GM10248 (cell line): ENCODE measurements around the gene HS1BP3.

Source experiments
- CTCF ChIA-PET: fragments of 300-600 bp; sonication (Branson Sonifier 250); formaldehyde crosslinking; extraction: SDS; loops from one replicate; lab custom pipeline; 2021; ENCODE audit warnings: antibody characterized with exemption; lab: Yijun Ruan, JAX
- POLR2A ChIA-PET: fragments of 350-650 bp; sonication (Branson Sonifier 250); formaldehyde crosslinking; extraction: SDS; loops from one replicate; lab custom pipeline; 2020; ENCODE audit warnings: antibody characterized with exemption; lab: Yijun Ruan, JAX
- DNase-seq: peaks from one replicate; pipeline ENCODE4 v3.0.0; 2012; ENCODE audit errors: extremely low spot score
- TF ChIP-seq, protein P1 (sequence below): IDR thresholded peaks from 2 replicates; pipeline ENCODE4 v1.5.1; 2012; ENCODE audit warnings: mild to moderate bottlenecking, low read depth; ENCODE audit errors: extremely low read depth, missing control alignments, control extremely low read depth

Gene HS1BP3

DNA sequence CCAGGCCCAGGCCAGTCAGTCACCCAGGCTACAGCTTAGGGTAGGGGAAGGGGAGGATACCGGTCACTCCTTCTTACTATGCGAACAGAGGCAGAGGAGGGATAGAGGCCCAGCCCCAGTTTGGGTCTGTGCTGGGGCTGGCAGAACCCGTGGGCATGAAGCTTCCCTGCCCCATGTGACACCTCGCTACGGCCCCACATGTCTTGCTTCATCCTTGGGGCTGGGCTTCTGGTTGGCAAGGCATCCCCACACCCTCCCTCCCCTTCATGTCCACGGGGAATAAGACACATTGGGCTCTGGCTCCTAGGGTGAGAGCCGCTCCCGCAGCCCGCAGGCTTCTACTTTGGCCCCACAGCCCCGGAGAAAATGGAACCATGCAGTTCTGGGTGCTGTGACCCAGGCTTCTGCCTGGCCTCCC lies 32.4 kb downstream of the HS1BP3 start:
- ChIA-PET CTCF (interaction anchor here (1.1 to 1.7 kb wide), 5 partner anchors 22 to 207 kb away, joined by 3 to 4 read pairs (median 3); partner anchors contain the start of gene HS1BP3), POLR2A (interaction anchor here (2.0 kb wide), 1 partner anchor 171 kb away, joined by 11 read pairs; the partner anchor contains the start of gene RHOB)
- TF ChIP-seq, protein P1, sequence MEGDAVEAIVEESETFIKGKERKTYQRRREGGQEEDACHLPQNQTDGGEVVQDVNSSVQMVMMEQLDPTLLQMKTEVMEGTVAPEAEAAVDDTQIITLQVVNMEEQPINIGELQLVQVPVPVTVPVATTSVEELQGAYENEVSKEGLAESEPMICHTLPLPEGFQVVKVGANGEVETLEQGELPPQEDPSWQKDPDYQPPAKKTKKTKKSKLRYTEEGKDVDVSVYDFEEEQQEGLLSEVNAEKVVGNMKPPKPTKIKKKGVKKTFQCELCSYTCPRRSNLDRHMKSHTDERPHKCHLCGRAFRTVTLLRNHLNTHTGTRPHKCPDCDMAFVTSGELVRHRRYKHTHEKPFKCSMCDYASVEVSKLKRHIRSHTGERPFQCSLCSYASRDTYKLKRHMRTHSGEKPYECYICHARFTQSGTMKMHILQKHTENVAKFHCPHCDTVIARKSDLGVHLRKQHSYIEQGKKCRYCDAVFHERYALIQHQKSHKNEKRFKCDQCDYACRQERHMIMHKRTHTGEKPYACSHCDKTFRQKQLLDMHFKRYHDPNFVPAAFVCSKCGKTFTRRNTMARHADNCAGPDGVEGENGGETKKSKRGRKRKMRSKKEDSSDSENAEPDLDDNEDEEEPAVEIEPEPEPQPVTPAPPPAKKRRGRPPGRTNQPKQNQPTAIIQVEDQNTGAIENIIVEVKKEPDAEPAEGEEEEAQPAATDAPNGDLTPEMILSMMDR: no peak
- DNase-seq: no peak

DNA sequence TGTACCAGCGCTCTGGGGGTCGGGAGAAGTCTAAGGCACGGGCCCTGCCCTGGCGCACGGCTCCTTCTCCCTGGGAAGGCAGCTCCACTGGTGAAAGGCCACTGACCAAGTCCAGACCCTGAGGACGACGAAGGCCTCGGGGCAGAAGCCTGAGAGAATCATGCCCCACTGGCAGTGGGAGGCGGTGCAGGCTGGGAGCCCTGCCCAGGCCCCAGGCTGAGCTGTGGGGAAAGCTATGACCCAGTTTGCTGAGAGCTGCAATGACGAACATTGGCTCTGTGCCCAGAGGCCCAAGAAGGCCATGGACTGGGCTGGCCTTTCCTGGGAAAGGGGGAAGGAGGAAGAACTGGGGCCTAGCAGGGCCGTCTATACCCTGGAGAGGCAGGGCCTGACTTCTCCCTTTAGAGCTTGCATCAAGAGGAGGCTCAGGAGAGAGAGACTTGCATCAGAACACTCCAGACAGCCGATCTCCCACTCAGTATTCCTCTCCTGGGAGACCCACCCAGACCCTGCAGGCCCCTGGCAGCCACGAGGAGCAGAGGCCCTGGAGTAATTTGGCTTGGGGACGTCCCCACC lies 32.9 kb downstream of the HS1BP3 start:
- ChIA-PET CTCF (interaction anchor here (1.0 to 1.7 kb wide), 9 partner anchors 12 to 292 kb away, joined by 3 to 5 read pairs (median 3); partner anchors contain the start of gene HS1BP3), POLR2A (interaction anchor here (2.0 kb wide), 1 partner anchor 171 kb away, joined by 11 read pairs; the partner anchor contains the start of gene RHOB)
- no peak for DNase-seq
- TF ChIP-seq, protein P1: no peak

DNA sequence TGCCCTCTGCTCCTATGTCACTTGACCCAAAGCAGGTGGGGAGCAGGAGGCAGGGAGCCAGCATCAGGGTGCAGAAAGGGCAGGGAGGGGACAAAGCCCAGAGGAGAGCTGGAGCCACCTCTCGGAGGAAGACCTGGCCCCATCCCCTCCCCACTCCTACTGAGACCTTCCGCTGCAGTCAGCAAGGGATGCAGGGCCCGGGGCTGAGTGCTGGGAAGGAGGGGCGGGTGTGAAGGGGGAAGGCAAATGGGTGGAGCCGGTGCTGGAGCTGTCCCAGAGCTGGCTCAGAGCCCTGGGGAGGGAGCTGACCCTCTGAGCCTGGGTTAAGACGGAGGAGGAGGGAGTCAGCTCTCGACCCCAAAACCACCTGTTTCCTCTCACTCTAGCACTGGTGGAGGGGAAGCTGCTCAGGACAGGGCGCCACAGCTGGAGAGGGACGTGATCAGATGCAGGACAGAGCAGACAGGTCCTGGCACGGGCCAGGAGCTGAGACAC lies 33.8 kb downstream of the HS1BP3 start:
- no peak for DNase-seq
- TF ChIP-seq, protein P1: no peak
- ChIA-PET CTCF (interaction anchor here (1.0 to 3.2 kb wide), 8 partner anchors 9 to 291 kb away, joined by 3 to 11 read pairs (median 4); partner anchors contain the start of gene HS1BP3), POLR2A (interaction anchor here (2.0 kb wide), 1 partner anchor 170 kb away, joined by 11 read pairs; the partner anchor contains the start of gene RHOB)

DNA sequence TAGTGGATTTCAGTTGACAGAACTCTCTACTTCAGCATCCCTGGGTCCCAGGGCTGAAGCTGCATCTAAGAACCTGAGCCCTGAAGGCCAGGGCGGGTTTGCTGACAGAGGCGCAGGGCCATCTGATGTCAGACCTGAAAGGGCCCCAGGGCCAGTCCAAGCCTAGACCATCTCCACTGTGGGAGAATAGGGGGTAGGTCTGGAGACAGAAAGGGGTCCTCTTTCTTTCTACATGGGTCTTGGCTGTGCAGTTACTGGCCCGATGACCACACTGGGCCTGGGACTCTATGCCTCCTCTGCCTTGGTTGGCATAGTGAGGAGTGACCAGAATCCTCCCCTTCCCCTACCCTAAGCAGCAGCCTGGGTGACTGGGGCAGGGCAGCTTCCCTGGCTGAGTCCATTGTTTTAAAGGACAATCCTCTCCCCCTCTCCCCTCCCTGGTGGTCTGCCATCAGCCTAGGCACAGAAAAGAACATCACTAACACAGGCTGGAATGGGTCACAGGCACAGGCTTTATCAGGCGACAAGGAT lies 34.5 kb downstream of the HS1BP3 start:
- POLR2A ChIA-PET: no interaction called here
- DNase-seq: no peak
- CTCF ChIA-PET: interaction anchor here (1.5 to 4.2 kb wide), 4 partner anchors 9 to 26 kb away, joined by 5 to 23 read pairs (median 10); no protein-coding TSS in a partner anchor

DNA sequence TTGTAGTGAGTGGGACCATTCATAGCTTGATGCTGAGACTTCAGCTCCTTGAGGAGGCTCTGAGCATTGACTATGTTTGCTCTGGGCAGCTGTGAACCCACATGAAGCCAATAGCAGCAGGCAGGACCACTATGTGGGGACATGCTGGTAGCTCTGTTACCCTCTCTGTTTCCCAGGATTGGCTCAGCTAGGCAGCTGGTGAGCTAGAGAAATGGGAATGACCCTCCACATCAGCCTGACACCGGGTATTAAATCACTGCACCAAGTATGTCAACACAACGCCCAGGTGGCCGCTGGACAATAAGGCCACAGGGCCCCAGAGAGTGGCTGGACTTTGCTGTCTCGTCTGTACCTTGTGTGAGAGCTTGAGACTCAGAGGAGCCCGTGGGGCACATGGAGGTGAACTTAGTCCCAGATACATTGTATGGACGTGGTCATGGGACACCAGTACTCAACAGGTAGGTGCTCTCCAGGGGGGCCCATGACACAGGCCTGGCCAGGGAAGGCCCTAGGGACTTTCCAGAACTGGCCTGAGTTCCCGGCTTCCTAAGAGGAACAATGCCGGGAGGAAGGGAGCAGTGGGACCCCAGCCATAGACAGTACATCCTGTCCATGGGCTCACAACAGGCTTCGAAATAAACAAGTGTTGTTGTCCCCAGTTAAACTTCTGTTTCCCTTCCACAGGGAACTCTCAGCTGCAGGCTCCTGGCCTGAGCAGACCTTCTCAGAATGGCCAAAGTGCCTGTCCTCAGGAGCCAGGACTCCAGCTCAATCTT lies 35.2 kb downstream of the HS1BP3 start:
- TF ChIP-seq, protein P1: no peak
- POLR2A ChIA-PET: interaction anchor here (2.1 kb wide), 1 partner anchor 169 kb away, joined by 13 read pairs; the partner anchor contains the start of gene RHOB
- CTCF ChIA-PET: interaction anchor here (1.2 to 4.2 kb wide), 10 partner anchors 10 to 390 kb away, joined by 3 to 23 read pairs (median 6); partner anchors contain the start of genes HS1BP3 and SDC1

More for the DNA sequence above, 34.5 kb downstream of the HS1BP3 start:
- TF ChIP-seq, protein P1: no peak

DNA sequence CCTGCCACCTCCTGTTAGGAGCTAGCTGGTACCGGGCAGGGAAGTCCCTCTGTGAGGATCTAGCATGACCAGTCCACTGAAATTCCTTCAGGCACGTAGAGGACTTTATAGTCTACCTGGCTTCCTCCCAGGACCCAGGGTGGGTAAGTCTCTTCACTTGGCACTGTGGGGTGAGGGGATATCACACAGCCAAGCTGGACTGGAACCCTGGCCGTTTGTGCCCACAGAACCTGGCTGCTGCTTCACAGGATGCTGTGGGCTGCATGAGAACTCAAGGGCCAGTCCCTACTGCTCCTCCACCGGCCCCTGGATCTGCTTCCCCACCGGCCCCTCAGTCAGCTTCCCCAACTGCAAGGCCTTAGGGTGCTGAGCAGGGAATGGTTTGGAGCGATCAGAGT lies 35.8 kb downstream of the HS1BP3 start:
- DNase-seq: no peak
- ChIA-PET POLR2A (interaction anchor here (2.1 kb wide), 1 partner anchor 168 kb away, joined by 13 read pairs; the partner anchor contains the start of gene RHOB), CTCF (interaction anchor here (1.2 to 4.2 kb wide), 10 partner anchors 11 to 390 kb away, joined by 3 to 23 read pairs (median 6); partner anchors contain the start of genes HS1BP3 and SDC1)
- TF ChIP-seq, protein P1: no peak

More for the DNA sequence above, 35.2 kb downstream of the HS1BP3 start:
- DNase-seq: no peak
